ENCODE results near the gene GABRD. TPM values are rescaled to one million over a fixed set of nuclear protein-coding genes. Genes with fewer than 3 reads are reported as not detected.

The GABRD gene
- total RNA-seq, 6 experiments from 2014 or later: not detected

GRCh38 chr1:2039251-2039650 lies 20.1 kb downstream of the GABRD start:
- no peaks in the 10 kb centered on the region; the same call in 1 of the 2 replicates for H3K9me3 Mint-ChIP-seq
- DNase-seq: no peak

GRCh38 chr1:2041305-2041704 lies 22.2 kb downstream of the GABRD start:
- H3K27ac Mint-ChIP-seq: no peak overlapping the region
- no peaks in the 10 kb centered on the region; the same call in 1 of the 2 replicates for H3K9me3 Mint-ChIP-seq
- H3K4me3 Mint-ChIP-seq: no peak overlapping the region
- H3K27me3 Mint-ChIP-seq (ENCODE audit: insufficient read depth): peaks cover 35% of the 10 kb centered on the region
- TF ChIP-seq CTCF (IDR thresholded peaks at IDR 0.05): no peak
- no peaks in the 10 kb centered on the region; the same call in 1 of the 2 replicates for H3K36me3 Mint-ChIP-seq (ENCODE audit: low read depth)
- DNase-seq: no peak
- H3K4me1 Mint-ChIP-seq (ENCODE audit: low read depth): no peaks in the 10 kb centered on the region

More at GRCh38 chr1:2039251-2039650, 20.1 kb downstream of the GABRD start:
- H3K36me3 Mint-ChIP-seq (ENCODE audit: low read depth): no peaks in the 10 kb centered on the region; the same call in 1 of the 2 replicates
- no peak overlapping the region for H3K27ac Mint-ChIP-seq
- no peak overlapping the region for H3K4me3 Mint-ChIP-seq
- TF ChIP-seq CTCF (IDR thresholded peaks at IDR 0.05): no peak
- peaks cover 36% of the 10 kb centered on the region for H3K27me3 Mint-ChIP-seq (ENCODE audit: insufficient read depth)
- H3K4me1 Mint-ChIP-seq (ENCODE audit: low read depth): no peaks in the 10 kb centered on the region

GRCh38 chr1:2041887-2042286 lies 22.7 kb downstream of the GABRD start:
- H3K9me3 Mint-ChIP-seq: no peaks in the 10 kb centered on the region; the same call in 1 of the 2 replicates
- no peaks in the 10 kb centered on the region; the same call in 1 of the 2 replicates for H3K36me3 Mint-ChIP-seq (ENCODE audit: low read depth)
- no peaks in the 10 kb centered on the region for H3K4me1 Mint-ChIP-seq (ENCODE audit: low read depth)
- TF ChIP-seq CTCF (IDR thresholded peaks at IDR 0.05): no peak
- peaks cover 35% of the 10 kb centered on the region for H3K27me3 Mint-ChIP-seq (ENCODE audit: insufficient read depth)
- no peak for DNase-seq
- H3K4me3 Mint-ChIP-seq: no peak overlapping the region
- H3K27ac Mint-ChIP-seq: no peak overlapping the region

GRCh38 chr1:2042830-2043773 lies 24.0 kb downstream of the GABRD start:
- Mint-ChIP-seq H3K4me1 (ENCODE audit: low read depth) (no peaks in the 10 kb centered on the region), H3K4me3 (no peak overlapping the region), H3K36me3 (ENCODE audit: low read depth) (no peaks in the 10 kb centered on the region; the same call in 1 of the 2 replicates), H3K27me3 (ENCODE audit: insufficient read depth) (peaks cover 31% of the 10 kb centered on the region), H3K9me3 (no peaks in the 10 kb centered on the region; the same call in 1 of the 2 replicates), H3K27ac (no peak overlapping the region)
- DNase-seq: no peak
- no peak for TF ChIP-seq CTCF (IDR thresholded peaks at IDR 0.05)

- no peaks in the 10 kb centered on the region for H3K36me3 Mint-ChIP-seq (ENCODE audit: low read depth)
- H3K4me3 Mint-ChIP-seq: no peak overlapping the region
- peaks cover 33% of the 10 kb centered on the region for H3K27me3 Mint-ChIP-seq (ENCODE audit: insufficient read depth)
- no peak for TF ChIP-seq CTCF (IDR thresholded peaks at IDR 0.05)
- no peaks in the 10 kb centered on the region for H3K4me1 Mint-ChIP-seq (ENCODE audit: low read depth)
- H3K27ac Mint-ChIP-seq: no peak overlapping the region
- no peaks in the 10 kb centered on the region for H3K9me3 Mint-ChIP-seq
- DNase-seq: no peak
Observed at GRCh38 chr1:2043886-2044285, 24.7 kb downstream of the GABRD start.
